Measurements from ENCODE around the gene TIMM29.
"Not testable (repeated sequence)": the region's sequence is repeated elsewhere in the genome, so short reads cannot be mapped to it uniquely, and the experiment has no call there.

TIMM29 gene

GRCh38 chr19:10943412-10943811 is 14.8 kb downstream of the TIMM29 start:
- DNase-seq (ENCODE audit: low read depth) = not testable (repeated sequence)

- DNase-seq (ENCODE audit: low read depth) = no peak
These were observed 16.7 kb downstream of the TIMM29 start for GRCh38 chr19:10945264-10945663.

- DNase-seq (ENCODE audit: low read depth) = no peak
These were observed 18.5 kb downstream of the TIMM29 start for GRCh38 chr19:10946958-10947657.

- DNase-seq (ENCODE audit: low read depth) = no peak
These were observed 24.2 kb downstream of the TIMM29 start for GRCh38 chr19:10952809-10953208.

- not testable (repeated sequence) for DNase-seq (ENCODE audit: low read depth)
These were observed 30.8 kb downstream of the TIMM29 start for GRCh38 chr19:10959277-10959968.

GRCh38 chr19:10960314-10961072 is 31.9 kb downstream of the TIMM29 start, which contains the start of gene SMARCA4:
SMARCA4 (plus strand) TSS chr19:10961030; CDS start chr19:10984152, 23,122 bp downstream.
- peak; percentile 98 for DNase-seq (ENCODE audit: low read depth)

GRCh38 chr19:10961073-10961860 is 32.7 kb downstream of the TIMM29 start:
- no peak for DNase-seq (ENCODE audit: low read depth)

- DNase-seq (ENCODE audit: low read depth) = no peak
These were observed 34.3 kb downstream of the TIMM29 start for GRCh38 chr19:10962863-10963262.

GRCh38 chr19:10963865-10964264 is 35.3 kb downstream of the TIMM29 start:
- DNase-seq (ENCODE audit: low read depth) = no peak

- DNase-seq (ENCODE audit: low read depth) = no peak
These were observed 36.3 kb downstream of the TIMM29 start for GRCh38 chr19:10964903-10965302.

GRCh38 chr19:10965398-10965797 is 36.8 kb downstream of the TIMM29 start:
- DNase-seq (ENCODE audit: low read depth) = no peak

GRCh38 chr19:10966809-10967208 is 38.2 kb downstream of the TIMM29 start:
- DNase-seq (ENCODE audit: low read depth) = no peak

GRCh38 chr19:10968527-10969135 is 40.0 kb downstream of the TIMM29 start:
- no peak for DNase-seq (ENCODE audit: low read depth)

GRCh38 chr19:10971107-10971726 is 42.6 kb downstream of the TIMM29 start:
- no peak for DNase-seq (ENCODE audit: low read depth)

GRCh38 chr19:10975374-10976130 is 46.9 kb downstream of the TIMM29 start:
- no peak for DNase-seq (ENCODE audit: low read depth)

GRCh38 chr19:10976131-10976892 is 47.7 kb downstream of the TIMM29 start:
- no peak for DNase-seq (ENCODE audit: low read depth)

GRCh38 chr19:10977742-10978092 is 49.1 kb downstream of the TIMM29 start:
- no peak for DNase-seq (ENCODE audit: low read depth)

Data from stimulated activated CD4-positive, alpha-beta T cell treated with anti-CD3 and anti-CD28 coated beads, Interleukin-2, amount 100 ng/mL, for 4 hours (primary cell).